ENCODE data around the gene C9orf152. TPM values are rescaled to one million over a fixed set of nuclear protein-coding genes. Genes with fewer than 3 reads are reported as not detected.
A peak's percentile ranks its signal among the peaks of the same experiment; 100 is the strongest.

C9orf152 gene
- total and polyA plus RNA-seq, 10 of the 15 experiments (the other 5 are each of a cell fraction or from before 2014, with no cell fraction given), result 0.04 TPM; not detected in 9

- TF ChIP-seq TAF1 (IDR thresholded peaks at IDR 0.05; ENCODE audit: borderline replicate concordance, low read depth, low read length) (no peak), SP1 (IDR thresholded peaks at IDR 0.05; ENCODE audit: low read depth, low read length) (no peak)
These were observed 43.3 kb upstream of the C9orf152 start (continued) for GRCh38 chr9:110251212-110251611.

GRCh38 chr9:110249603-110250002 is 41.6 kb upstream of the C9orf152 start:
- FAIRE-seq, result no peak
- Histone ChIP-seq H4K20me1 (ENCODE audit: control insufficient read depth, insufficient read depth) (no peaks in the 10 kb centered on the region), H3K9me3 (replicated peaks; ENCODE audit: control insufficient read depth, insufficient read depth, low read length) (no peaks in the 10 kb centered on the region), H2AFZ (ENCODE audit: control insufficient read depth, low read depth, low read length) (no peak overlapping the region), H3K9ac (ENCODE audit: control insufficient read depth, insufficient read depth, low read length) (no peak overlapping the region), H3K79me2 (ENCODE audit: control insufficient read depth, insufficient read depth, low read length) (peaks cover 61% of the 10 kb centered on the region), H3K4me3 (no peak overlapping the region), H3K4me1 (ENCODE audit: control insufficient read depth, insufficient read depth, low read length) (peaks cover 4% of the 10 kb centered on the region; the same call in 1 of the 2 replicates), H3K4me2 (ENCODE audit: control insufficient read depth, insufficient read depth) (no peak overlapping the region), H3K27me3 (replicated peaks in 1 of 2; ENCODE audit: control insufficient read depth in 2 of 2, insufficient read depth in 2 of 2, low read length in 1 of 2) (no peaks in the 10 kb centered on the region), H3K36me3 (ENCODE audit: control insufficient read depth in 2 of 2, insufficient read depth in 2 of 2, low read length in 1 of 2) (peaks cover 9 to 28% of the 10 kb centered on the region in 2 experiments), H3K27ac (ENCODE audit: control insufficient read depth, insufficient read depth) (no peak overlapping the region)
- intact Hi-C loops (cut with micrococcal nuclease; ENCODE audit: unreplicated experiment), result loop anchor here (10.0 kb wide), 3 partner anchors 195 to 1385 kb away; partner anchors contain the start of gene DNAJC25
- POLR2A ChIA-PET, result no interaction called here
- CTCF ChIA-PET, result no interaction called here
- RAD21 ChIA-PET (ENCODE audit: unreplicated experiment), result no interaction called here
- SMC1A ChIA-PET (ENCODE audit: uncharacterized antibody, unreplicated experiment), result interaction anchor here (2.6 kb wide), 1 partner anchor 9 kb away, joined by 9 read pairs; no protein-coding TSS in a partner anchor
- ATAC-seq, result peak; percentile 7
- BruUV-seq (replicated peaks), result no TSS peak
- WGBS (ENCODE audit: insufficient coverage, insufficient replicate concordance, low lambda C conversion rate, missing lambda C conversion rate), result 97% methylated on average over 4 of the region's 4 CpGs
- in situ Hi-C loops (cut with MboI), result no loop called here
- TF ChIP-seq SKIL (IDR thresholded peaks at IDR 0.05; ENCODE audit: low read depth, poor library complexity, severe bottlenecking) (no peak), ZNF622 (IDR thresholded peaks at IDR 0.05) (no peak), PBX3 (IDR thresholded peaks at IDR 0.05; ENCODE audit: insufficient replicate concordance, low read depth, low read length) (no peak)
- no peak for DNase-seq (ENCODE audit: low read depth, low spot score)

Data from GM12878 (cell line).